A549 (cell line): ENCODE results near the gene DLG4. TPM values are rescaled to one million over a fixed set of nuclear protein-coding genes. Genes with fewer than 3 reads are reported as not detected.

Source experiments
- ATAC-seq, 2 experiments: fragments of 200-7000 bp in 1 of 2; fragments of >200 bp in 1 of 2; cut with Nextera tagmentation in 1 of 2; cut with Tn5 transposase in 1 of 2; 3 replicates each; pipeline versions ENCODE4 v1.8.0 to v1.9.1; 2018 to 2020; ENCODE audit warnings: mild to moderate bottlenecking in 1 of 2, moderate library complexity in 1 of 2
- CTCF ChIA-PET: fragments of 300-600 bp; sonication (Branson Sonifier 250); formaldehyde crosslinking; extraction: SDS; loops from one replicate; lab custom pipeline; 2021; ENCODE audit warnings: antibody characterized with exemption, inconsistent platforms; lab: Yijun Ruan, JAX
- POLR2A ChIA-PET: fragments of 350-600 bp; formaldehyde crosslinking; extraction: SDS; loops from one replicate; lab custom pipeline; 2021; ENCODE audit warnings: antibody characterized with exemption, inconsistent platforms; lab: Yijun Ruan, JAX
- DNase-seq, 2 experiments: peaks; one replicate each; pipeline versions ENCODE4 v3.0.0 to v3.0.0-alpha.2; 2011 to 2016; ENCODE audit warnings: low read depth in 1 of 2, low spot score in 1 of 2
- FAIRE-seq: peaks from 2 replicates; lab custom pipeline; 2011; peaks lifted over from hg19 to GRCh38; lab: Jason Lieb, UNC
- H3K27ac ChIP-seq, 2 experiments: fragments of >200 bp; sonication (Bioruptor Twin); formaldehyde crosslinking; 3 replicates each; pipeline ENCODE4 v1.5.1; 2016 to 2017
- H3K4me1 ChIP-seq: fragments of >200 bp; sonication (Bioruptor Twin); formaldehyde crosslinking; 3 replicates; pipeline ENCODE4 v1.6.1; 2016
- H3K4me2 ChIP-seq: fragments of >200 bp; sonication (Bioruptor Twin); formaldehyde crosslinking; 3 replicates; pipeline ENCODE4 v1.6.1; 2016
- H3K4me3 ChIP-seq: fragments of >200 bp; sonication (Bioruptor Twin); formaldehyde crosslinking; 3 replicates; pipeline ENCODE4 v1.5.1; 2016
- H3K9me3 ChIP-seq: fragments of >200 bp; sonication (Bioruptor Twin); formaldehyde crosslinking; 3 replicates; pipeline ENCODE4 v1.6.1; 2016
- ATOH8 ChIP-seq: fragments of 250-450 bp; sonication (Bioruptor Pico); IDR thresholded peaks from 2 replicates; pipeline ENCODE4 v1.5.0; 2020; ENCODE audit warnings: low read depth, mild to moderate bottlenecking, moderate library complexity
- BHLHE40 ChIP-seq: IDR thresholded peaks from 2 replicates; pipeline ENCODE4 v1.6.1; 2012; ENCODE audit warnings: low read depth, low read length, inconsistent platforms
- ESRRA ChIP-seq: fragments of 150-350 bp; IDR thresholded peaks from 2 replicates; pipeline ENCODE4 v1.6.1; 2014; ENCODE audit warnings: mild to moderate bottlenecking, low read length, borderline replicate concordance
- HES2 ChIP-seq: fragments of >200 bp; sonication (Bioruptor Twin); formaldehyde crosslinking; IDR thresholded peaks from 2 replicates; pipeline ENCODE4 v1.6.1; 2016
- HMGXB4 ChIP-seq: fragments of 250-450 bp; sonication (Bioruptor Pico); IDR thresholded peaks from 2 replicates; pipeline ENCODE4 v1.5.0; 2021; ENCODE audit warnings: mild to moderate bottlenecking, moderate library complexity, borderline replicate concordance
- MAX ChIP-seq: IDR thresholded peaks from 2 replicates; pipeline ENCODE4 v1.6.1; 2012
- NR3C1 ChIP-seq: fragments of >200 bp; sonication (Bioruptor Twin); formaldehyde crosslinking; IDR thresholded peaks from 3 replicates; pipeline ENCODE4 v1.6.1; 2017
- RARB ChIP-seq: fragments of 250-450 bp; sonication (Bioruptor Pico); IDR thresholded peaks from 2 replicates; pipeline ENCODE4 v1.8.0; 2021; ENCODE audit warnings: mild to moderate bottlenecking, moderate library complexity
- REST ChIP-seq: fragments of 200-600 bp; sonication (generic); IDR thresholded peaks from 2 replicates; pipeline ENCODE4 v1.6.1; 2016; ENCODE audit warnings: antibody characterized with exemption, mild to moderate bottlenecking, moderate library complexity
- RFX5 ChIP-seq: fragments of 450-650 bp; IDR thresholded peaks from 2 replicates; pipeline ENCODE4 v1.7.1; 2014; ENCODE audit warnings: antibody characterized with exemption, mild to moderate bottlenecking, moderate library complexity
- SMC3 ChIP-seq: fragments of >200 bp; sonication (Bioruptor Twin); formaldehyde crosslinking; IDR thresholded peaks from 3 replicates; pipeline ENCODE4 v1.6.1; 2018; ENCODE audit warnings: inconsistent platforms
- TFCP2L1 ChIP-seq: fragments of 250-450 bp; sonication (Bioruptor Pico); IDR thresholded peaks from 2 replicates; pipeline ENCODE4 v1.5.0; 2021; ENCODE audit warnings: mild to moderate bottlenecking
- ZC3H11A ChIP-seq: fragments of 450-650 bp; IDR thresholded peaks from 2 replicates; pipeline ENCODE4 v1.6.1; 2014; ENCODE audit warnings: antibody characterized with exemption, mild to moderate bottlenecking
- WGBS: methylation state at CpG from one replicate; pipeline ENCODE4 v1.1.6; 2017; ENCODE audit errors: missing lambda C conversion rate; 5-methylcytosine and 5-hydroxymethylcytosine counted together
- polyA plus RNA-seq, 4 experiments: library from polyadenylated mRNA; depleted of rRNA in 3 of 4; stranded (reverse); fragments of >200 nt; fragmentation: RNase III in 1 of 4; extraction: RNeasy Plus Mini Kit Qiagen cat#74134 plus additional on column Dnase treatment in 1 of 4; gene quantifications; 2 replicates in 3 of 4; 3 replicates in 1 of 4; pipeline ENCODE4 v1.2.3, GENCODE V29; 2011 to 2017

Gene DLG4
- polyA plus RNA-seq, 2 of the 4 experiments (the other 2 are of a cell fraction) = 8.3 to 21.3 TPM

- ATAC-seq = no peak
- CTCF ChIA-PET = interaction anchor here (1.1 to 4.3 kb wide), 4 partner anchors 18 to 34 kb away, joined by 3 to 52 read pairs (median 4); partner anchors contain the start of gene SLC2A4
- POLR2A ChIA-PET = no interaction called here
These were observed 42.7 kb upstream of the DLG4 start, which contains the start of gene CLDN7 for GRCh38 chr17:7262192-7262934. CLDN7 (minus strand) TSS chr17:7262478; CDS start chr17:7262043, 435 bp downstream.

GRCh38 chr17:7261379-7262191, 41.9 kb upstream of the DLG4 start:
- FAIRE-seq = no peak
- TF ChIP-seq SMC3 = no peak
- TF ChIP-seq ATOH8 = no peak
- POLR2A ChIA-PET = no interaction called here
- ATAC-seq = no peak
- Histone ChIP-seq H3K4me1 (peaks cover 57% of the 10 kb centered on the region), H3K27ac (no peak overlapping the region; a peak in 1 of 6 replicates), H3K4me2 (no peak overlapping the region), H3K9me3 (no peaks in the 10 kb centered on the region), H3K4me3 (no peak overlapping the region)
- CTCF ChIA-PET = interaction anchor here (1.2 kb wide), 1 partner anchor 35 kb away, joined by 4 read pairs; no protein-coding TSS in a partner anchor
- DNase-seq = no peak
- WGBS = 94% methylated on average over 65 of the region's 71 CpGs

More at GRCh38 chr17:7262192-7262934, 42.7 kb upstream of the DLG4 start, which contains the start of gene CLDN7:
- no peak for FAIRE-seq
- Histone ChIP-seq H3K4me1 (peaks cover 65% of the 10 kb centered on the region), H3K4me2 (peak within 1 kb of the TSS; percentile 79), H3K27ac (peak within 1 kb of the TSS; percentile 73 to 83), H3K9me3 (no peaks in the 10 kb centered on the region), H3K4me3 (no peak within 1 kb of the TSS)
- TF ChIP-seq HES2 (no peak), REST (no peak), RARB (no peak), TFCP2L1 (CRISPR knock-in tag) (no peak), RFX5 (no peak), BHLHE40 (no peak), ZC3H11A (no peak), ESRRA (no peak), HMGXB4 (CRISPR knock-in tag) (no peak), MAX (no peak), NR3C1 (no peak)
- DNase-seq = no peak
- WGBS = 90% methylated on average over 64 of the region's 64 CpGs
